PC-3 (cell line): ENCODE data around the gene TEPSIN. TPM values are rescaled to one million over a fixed set of nuclear protein-coding genes. Genes with fewer than 3 reads are reported as not detected.

Experiments used
- ATAC-seq: fragments of 200-7000 bp; cut with Tn5 transposase; 2 replicates; pipeline ENCODE4 v1.9.1; 2020; ENCODE audit warnings: mild to moderate bottlenecking, moderate library complexity
- BruUV-seq: library from RNA; stranded (reverse); fragments of 400-500 nt; replicated peaks from 2 replicates; lab custom pipeline; 2021; lab: Mats Ljungman, UMichigan
- CTCF ChIA-PET: fragments of 300-600 bp; sonication (Branson Sonifier 250); formaldehyde crosslinking; loops from one replicate; lab custom pipeline; 2022; ENCODE audit warnings: antibody characterized with exemption; lab: Charles Lee
- POLR2A ChIA-PET: fragments of 300-600 bp; sonication (Branson Sonifier 250); formaldehyde crosslinking; loops from one replicate; lab custom pipeline; 2022; ENCODE audit warnings: antibody characterized with exemption; ENCODE audit not compliant: unreplicated experiment; lab: Charles Lee
- DNase-seq: peaks from one replicate; pipeline ENCODE4 v3.0.0-alpha.2; 2015
- H2AFZ ChIP-seq: fragments of 300-600 bp; sonication (generic); 2 replicates; pipeline ENCODE4 v1.6.0; 2016; ENCODE audit warnings: antibody characterized with exemption, low read length
- H3F3A ChIP-seq: fragments of 300-600 bp; sonication (generic); one replicate; pipeline ENCODE4 v1.6.0; 2017; ENCODE audit warnings: antibody characterized with exemption, low read length, control low read depth, mild to moderate bottlenecking; ENCODE audit not compliant: unreplicated experiment
- H3K27ac ChIP-seq: fragments of 300-600 bp; sonication (generic); 2 replicates; pipeline ENCODE4 v1.5.1; 2016; ENCODE audit warnings: mild to moderate bottlenecking, low read length
- H3K27me3 ChIP-seq: fragments of 300-600 bp; sonication (generic); 2 replicates; pipeline ENCODE4 v1.6.1; 2016; ENCODE audit warnings: low read length, mixed read lengths
- H3K36me3 ChIP-seq: fragments of 300-600 bp; sonication (generic); 2 replicates; pipeline ENCODE4 v1.6.1; 2016; ENCODE audit warnings: low read depth, mixed run types, low read length, mixed read lengths
- H3K4me1 ChIP-seq: fragments of 300-600 bp; sonication (generic); 2 replicates; pipeline ENCODE4 v1.5.1; 2016; ENCODE audit warnings: low read length; ENCODE audit not compliant: insufficient read depth
- H3K4me2 ChIP-seq: fragments of 300-600 bp; sonication (generic); 2 replicates; pipeline ENCODE4 v1.6.0; 2016; ENCODE audit warnings: low read length
- H3K4me3 ChIP-seq: fragments of 300-600 bp; sonication (generic); 2 replicates; pipeline ENCODE4 v1.5.1; 2016; ENCODE audit warnings: mild to moderate bottlenecking, low read length, mixed read lengths
- H3K79me2 ChIP-seq: fragments of 300-600 bp; sonication (generic); 2 replicates; pipeline ENCODE4 v1.6.1; 2017; ENCODE audit warnings: low read length, mixed read lengths
- H3K9ac ChIP-seq: fragments of 300-600 bp; sonication (generic); 2 replicates; pipeline ENCODE4 v1.6.0; 2016; ENCODE audit warnings: mild to moderate bottlenecking, low read length
- H3K9me2 ChIP-seq: fragments of 300-600 bp; sonication (generic); replicated peaks from 2 replicates; pipeline ENCODE4 v1.6.1; 2016; ENCODE audit warnings: mixed run types, low read length, mixed read lengths
- H3K9me3 ChIP-seq: fragments of 300-600 bp; sonication (generic); 2 replicates; pipeline ENCODE4 v1.6.1; 2016; ENCODE audit warnings: low read length, mixed read lengths
- H4K20me1 ChIP-seq: fragments of 300-600 bp; sonication (generic); 2 replicates; pipeline ENCODE4 v1.6.1; 2016; ENCODE audit warnings: low read length, mixed read lengths
- EZH2 ChIP-seq: fragments of 300-600 bp; sonication (generic); IDR thresholded peaks from one replicate; pipeline ENCODE4 v1.6.1; 2017; ENCODE audit warnings: antibody characterized with exemption, mild to moderate bottlenecking, low read length; ENCODE audit not compliant: unreplicated experiment
- EZH2phosphoT487 ChIP-seq: fragments of 300-600 bp; sonication (generic); IDR thresholded peaks from 2 replicates; pipeline ENCODE4 v1.6.1; 2018; ENCODE audit warnings: mild to moderate bottlenecking, antibody characterized with exemption, low read length, borderline replicate concordance
- intact Hi-C: fragments of 100-400 bp; cut with micrococcal nuclease; formaldehyde crosslinking; loops from 2 replicates; pipeline ENCODE4 v1.9.0; 2023
- total RNA-seq: library from RNA; depleted of rRNA; stranded (reverse); fragments of >200 nt; gene quantifications from 2 replicates; pipeline ENCODE4 v1.2.3, GENCODE V29; 2014
- TF ChIP-seq, protein P1 (sequence below): fragments of 300-600 bp; sonication (generic); conservative IDR thresholded peaks from 2 replicates; pipeline ENCODE4 v1.5.1; 2017; ENCODE audit warnings: antibody characterized with exemption, low read depth, mild to moderate bottlenecking, low read length

The TEPSIN gene
- total RNA-seq, 1 experiment from 2014 or later, result 28.8 TPM

DNA sequence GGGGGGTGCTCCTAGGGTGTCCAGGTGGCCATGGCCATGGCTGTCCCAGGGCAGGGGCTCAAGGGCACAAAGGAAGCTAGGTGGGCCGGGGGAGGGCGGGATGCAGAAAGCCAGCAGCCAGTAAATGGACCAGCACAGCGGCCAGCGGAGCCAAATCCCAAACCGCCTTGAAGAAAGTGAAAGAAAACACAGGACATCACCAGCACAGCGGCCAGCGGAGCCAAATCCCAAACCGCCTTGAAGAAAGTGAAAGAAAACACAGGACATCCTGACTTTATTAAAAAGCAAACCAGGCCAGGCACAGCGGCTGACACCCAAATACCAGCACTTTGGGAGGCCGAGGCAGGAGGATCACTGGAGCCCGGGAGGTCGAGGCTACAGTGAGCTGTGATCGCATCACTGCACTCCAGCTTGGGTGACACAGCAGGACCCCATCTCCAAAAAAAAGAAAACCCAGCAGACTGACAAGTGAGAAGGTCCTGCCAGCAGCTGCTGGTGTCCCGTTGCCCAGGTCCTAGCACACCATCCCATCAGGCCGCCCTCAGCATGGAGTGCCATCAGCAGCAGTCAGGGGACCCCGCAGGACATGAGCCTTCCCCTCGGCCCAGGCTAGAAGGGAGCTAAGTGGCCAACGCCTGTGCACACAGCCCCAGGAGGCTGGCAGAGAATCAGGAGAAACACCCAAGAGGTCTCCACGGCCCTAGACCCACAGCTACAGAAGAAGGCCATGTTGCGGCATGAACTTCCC lies 39.3 kb upstream of the TEPSIN start:
- Histone ChIP-seq H3K36me3 (peaks cover 9% of the 10 kb centered on the region), H2AFZ (no peak overlapping the region), H3K9me3 (no peaks in the 10 kb centered on the region), H3K79me2 (no peaks in the 10 kb centered on the region; the same call in 1 of the 2 replicates), H3K4me1 (no peaks in the 10 kb centered on the region), H3K4me2 (no peak overlapping the region), H3F3A (no peaks in the 10 kb centered on the region), H4K20me1 (no peaks in the 10 kb centered on the region), H3K9me2 (no peaks in the 10 kb centered on the region), H3K27ac (no peak overlapping the region), H3K9ac (no peak overlapping the region), H3K27me3 (no peaks in the 10 kb centered on the region), H3K4me3 (no peak overlapping the region)
- DNase-seq (no peak), ATAC-seq (no peak; the same call in 1 of the 2 replicates)
- no TSS peak for BruUV-seq
- TF ChIP-seq EZH2 (no peak), EZH2phosphoT487 (no peak)
- TF ChIP-seq, protein P1, sequence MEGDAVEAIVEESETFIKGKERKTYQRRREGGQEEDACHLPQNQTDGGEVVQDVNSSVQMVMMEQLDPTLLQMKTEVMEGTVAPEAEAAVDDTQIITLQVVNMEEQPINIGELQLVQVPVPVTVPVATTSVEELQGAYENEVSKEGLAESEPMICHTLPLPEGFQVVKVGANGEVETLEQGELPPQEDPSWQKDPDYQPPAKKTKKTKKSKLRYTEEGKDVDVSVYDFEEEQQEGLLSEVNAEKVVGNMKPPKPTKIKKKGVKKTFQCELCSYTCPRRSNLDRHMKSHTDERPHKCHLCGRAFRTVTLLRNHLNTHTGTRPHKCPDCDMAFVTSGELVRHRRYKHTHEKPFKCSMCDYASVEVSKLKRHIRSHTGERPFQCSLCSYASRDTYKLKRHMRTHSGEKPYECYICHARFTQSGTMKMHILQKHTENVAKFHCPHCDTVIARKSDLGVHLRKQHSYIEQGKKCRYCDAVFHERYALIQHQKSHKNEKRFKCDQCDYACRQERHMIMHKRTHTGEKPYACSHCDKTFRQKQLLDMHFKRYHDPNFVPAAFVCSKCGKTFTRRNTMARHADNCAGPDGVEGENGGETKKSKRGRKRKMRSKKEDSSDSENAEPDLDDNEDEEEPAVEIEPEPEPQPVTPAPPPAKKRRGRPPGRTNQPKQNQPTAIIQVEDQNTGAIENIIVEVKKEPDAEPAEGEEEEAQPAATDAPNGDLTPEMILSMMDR, result no peak
- ChIA-PET POLR2A (no interaction called here), CTCF (no interaction called here)
- intact Hi-C loops, result no loop called here

DNA sequence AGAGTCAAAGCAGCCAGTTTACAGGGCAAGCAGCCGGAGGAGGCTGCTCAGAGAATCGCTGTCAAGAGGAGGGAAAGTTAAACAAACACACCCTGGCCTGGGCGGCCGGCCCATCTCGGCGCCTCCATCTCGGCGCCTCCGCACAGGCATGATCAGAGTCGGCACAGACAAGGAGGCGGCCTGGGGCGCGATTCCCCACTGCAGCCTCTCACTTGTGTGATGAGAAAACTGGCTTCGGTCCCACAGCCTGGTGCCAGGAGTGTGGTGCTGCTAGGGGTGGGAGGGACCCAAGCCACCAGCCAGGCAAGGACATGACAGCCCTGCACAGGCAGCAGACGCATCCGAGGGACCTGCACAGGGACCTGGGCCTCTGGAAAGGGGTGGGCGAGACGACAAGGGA lies 38.6 kb upstream of the TEPSIN start:
- Histone ChIP-seq H2AFZ (no peak overlapping the region), H3K4me1 (no peaks in the 10 kb centered on the region), H3F3A (no peaks in the 10 kb centered on the region), H3K36me3 (peaks cover 16% of the 10 kb centered on the region), H4K20me1 (no peaks in the 10 kb centered on the region), H3K9me2 (no peaks in the 10 kb centered on the region), H3K4me3 (no peak overlapping the region), H3K9ac (no peak overlapping the region), H3K9me3 (no peaks in the 10 kb centered on the region), H3K4me2 (no peak overlapping the region), H3K79me2 (no peaks in the 10 kb centered on the region; the same call in 1 of the 2 replicates), H3K27ac (no peak overlapping the region), H3K27me3 (no peaks in the 10 kb centered on the region)
- CTCF ChIA-PET, result no interaction called here
- DNase-seq (no peak), ATAC-seq (no peak)
- POLR2A ChIA-PET, result interaction anchor here (0.6 kb wide), 1 partner anchor 39 kb away, joined by 3 read pairs; the partner anchor contains the start of genes NDUFAF8 and TEPSIN
- no TSS peak for BruUV-seq
- TF ChIP-seq, protein P1, result no peak
- no peak for TF ChIP-seq EZH2
- no peak for TF ChIP-seq EZH2phosphoT487
- intact Hi-C loops, result no loop called here

DNA sequence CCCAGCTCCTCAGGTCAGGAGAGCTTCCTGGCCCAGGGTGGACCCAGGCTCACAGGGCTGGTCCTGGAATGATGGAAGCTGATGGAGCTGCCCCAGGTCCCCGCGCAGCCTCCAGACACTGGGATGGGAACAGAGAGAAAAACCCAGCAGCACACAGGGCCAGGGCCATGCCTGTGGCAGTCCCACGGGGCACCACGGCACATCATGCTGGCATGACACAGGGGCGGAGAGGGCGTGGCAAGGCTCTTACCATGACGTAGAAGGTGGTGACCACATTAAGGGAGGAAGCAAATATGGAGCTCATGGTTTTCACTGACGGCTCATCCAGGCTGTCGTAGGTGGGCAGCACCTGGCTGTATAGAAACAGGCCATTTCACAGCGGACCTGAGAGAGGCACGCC lies 37.9 kb upstream of the TEPSIN start:
- Histone ChIP-seq H4K20me1 (no peaks in the 10 kb centered on the region), H3K4me1 (no peaks in the 10 kb centered on the region), H3K27me3 (no peaks in the 10 kb centered on the region), H3K79me2 (no peaks in the 10 kb centered on the region; the same call in 1 of the 2 replicates), H3F3A (no peaks in the 10 kb centered on the region), H3K4me2 (no peak overlapping the region), H3K9ac (no peak overlapping the region), H3K9me2 (no peaks in the 10 kb centered on the region), H3K4me3 (no peak overlapping the region), H3K36me3 (peaks cover 20% of the 10 kb centered on the region), H2AFZ (no peak overlapping the region), H3K27ac (no peak overlapping the region), H3K9me3 (no peaks in the 10 kb centered on the region)
- no peak for TF ChIP-seq EZH2
- TF ChIP-seq, protein P1, result no peak
- TF ChIP-seq EZH2phosphoT487, result no peak
- intact Hi-C loops, result no loop called here
- DNase-seq (no peak), ATAC-seq (no peak)
- POLR2A ChIA-PET, result interaction anchor here (0.6 kb wide), 1 partner anchor 38 kb away, joined by 3 read pairs; the partner anchor contains the start of genes NDUFAF8 and TEPSIN
- no TSS peak for BruUV-seq
- CTCF ChIA-PET, result no interaction called here
